LNCaP clone FGC (cell line): ENCODE data around the gene CDC123.
"Not testable (repeated sequence)": the region's sequence is repeated elsewhere in the genome, so short reads cannot be mapped to it uniquely, and the experiment has no call there.

Source experiments
- DNase-seq: peaks from one replicate; pipeline ENCODE4 v3.0.0-alpha.2; 2011; ENCODE audit warnings: low read depth
- H3K4me3 ChIP-seq: 2 replicates; pipeline ENCODE4 v1.5.1; 2011; ENCODE audit warnings: mild to moderate bottlenecking, low read depth, low read length, control low read depth
- TF ChIP-seq, protein P1 (sequence below): IDR thresholded peaks from 2 replicates; pipeline ENCODE4 v1.5.1; 2012; ENCODE audit warnings: mild to moderate bottlenecking; ENCODE audit not compliant: control insufficient read depth, insufficient read depth; ENCODE audit errors: extremely low read depth

The CDC123 gene

DNA sequence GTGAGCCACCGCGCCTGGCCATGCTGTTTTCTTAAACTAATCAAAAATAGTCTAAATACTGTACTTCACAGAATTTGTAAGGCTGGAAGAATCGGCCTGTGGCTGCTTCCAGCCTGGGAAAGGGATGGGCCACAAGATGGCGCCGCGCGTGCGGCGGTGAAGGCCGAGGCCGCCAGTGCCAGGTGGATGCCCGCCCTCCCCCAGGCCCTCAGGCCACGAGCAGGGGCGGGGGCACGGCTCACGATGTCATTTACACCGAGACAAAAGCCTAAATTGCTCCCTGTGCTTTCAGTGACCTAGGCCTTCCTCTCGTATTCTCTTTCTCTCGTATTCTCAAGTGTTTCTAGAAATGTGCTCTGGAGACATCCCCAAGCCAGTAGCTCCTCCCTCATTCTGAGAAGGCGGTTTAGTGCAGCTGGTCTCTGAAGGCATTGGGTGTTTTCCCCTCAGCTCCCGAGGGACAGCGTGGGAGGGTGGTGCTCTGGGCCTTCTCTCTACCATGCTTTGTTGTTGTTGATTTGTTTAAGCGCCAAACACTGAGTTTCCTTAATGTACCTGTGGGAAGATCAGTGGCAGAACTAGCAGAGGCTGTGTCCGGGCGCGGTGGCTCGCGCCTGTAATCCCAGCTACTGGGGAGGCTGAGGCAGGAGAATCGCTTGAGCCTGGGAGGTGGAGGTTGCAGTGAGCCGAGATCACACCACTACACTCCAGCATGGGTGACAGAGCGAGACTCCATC lies 68.4 kb downstream of the CDC123 start:
- DNase-seq, result peak; percentile 11
- H3K4me3 ChIP-seq, result no peak overlapping the region
- TF ChIP-seq, protein P1, sequence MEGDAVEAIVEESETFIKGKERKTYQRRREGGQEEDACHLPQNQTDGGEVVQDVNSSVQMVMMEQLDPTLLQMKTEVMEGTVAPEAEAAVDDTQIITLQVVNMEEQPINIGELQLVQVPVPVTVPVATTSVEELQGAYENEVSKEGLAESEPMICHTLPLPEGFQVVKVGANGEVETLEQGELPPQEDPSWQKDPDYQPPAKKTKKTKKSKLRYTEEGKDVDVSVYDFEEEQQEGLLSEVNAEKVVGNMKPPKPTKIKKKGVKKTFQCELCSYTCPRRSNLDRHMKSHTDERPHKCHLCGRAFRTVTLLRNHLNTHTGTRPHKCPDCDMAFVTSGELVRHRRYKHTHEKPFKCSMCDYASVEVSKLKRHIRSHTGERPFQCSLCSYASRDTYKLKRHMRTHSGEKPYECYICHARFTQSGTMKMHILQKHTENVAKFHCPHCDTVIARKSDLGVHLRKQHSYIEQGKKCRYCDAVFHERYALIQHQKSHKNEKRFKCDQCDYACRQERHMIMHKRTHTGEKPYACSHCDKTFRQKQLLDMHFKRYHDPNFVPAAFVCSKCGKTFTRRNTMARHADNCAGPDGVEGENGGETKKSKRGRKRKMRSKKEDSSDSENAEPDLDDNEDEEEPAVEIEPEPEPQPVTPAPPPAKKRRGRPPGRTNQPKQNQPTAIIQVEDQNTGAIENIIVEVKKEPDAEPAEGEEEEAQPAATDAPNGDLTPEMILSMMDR, result peak; percentile 98

DNA sequence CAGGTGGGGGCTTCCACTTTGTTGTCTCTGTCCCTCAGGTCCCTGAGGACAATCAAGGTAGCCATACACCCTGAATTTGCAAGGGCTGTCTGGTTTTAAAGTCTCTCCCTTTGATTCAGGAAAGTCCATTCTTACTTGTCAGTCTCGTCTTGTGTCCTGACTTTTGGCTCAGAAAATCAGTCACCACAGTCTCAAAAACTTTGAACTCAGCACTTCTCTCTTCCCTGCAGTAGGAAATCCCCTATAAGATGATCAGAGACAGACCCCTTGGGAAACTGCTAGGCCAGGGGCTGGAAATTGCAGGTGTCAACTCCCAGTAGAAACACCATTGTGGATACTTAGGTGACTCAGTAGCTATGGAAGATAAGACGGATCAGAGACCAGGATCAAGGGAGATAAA lies 73.1 kb downstream of the CDC123 start:
- no peak for DNase-seq
- no peak overlapping the region for H3K4me3 ChIP-seq
- TF ChIP-seq, protein P1, result no peak

DNA sequence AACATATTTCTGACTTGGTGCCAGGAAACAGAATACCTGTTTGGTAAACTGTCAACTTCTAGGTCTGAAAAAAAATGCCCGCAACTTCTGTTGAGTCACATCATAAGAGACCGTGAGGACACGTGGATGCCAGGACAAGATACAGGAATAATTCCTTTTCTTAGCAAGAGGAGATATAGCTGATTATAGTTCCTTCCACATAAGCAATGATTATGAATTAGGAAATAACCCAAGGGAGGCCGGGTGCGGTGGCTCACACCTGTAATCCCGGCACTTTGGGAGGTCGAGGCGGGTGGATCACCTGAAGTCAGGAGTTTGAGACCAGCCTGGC lies 75.2 kb downstream of the CDC123 start:
- DNase-seq, result no peak
- no peak overlapping the region for H3K4me3 ChIP-seq
- TF ChIP-seq, protein P1, result no peak

DNA sequence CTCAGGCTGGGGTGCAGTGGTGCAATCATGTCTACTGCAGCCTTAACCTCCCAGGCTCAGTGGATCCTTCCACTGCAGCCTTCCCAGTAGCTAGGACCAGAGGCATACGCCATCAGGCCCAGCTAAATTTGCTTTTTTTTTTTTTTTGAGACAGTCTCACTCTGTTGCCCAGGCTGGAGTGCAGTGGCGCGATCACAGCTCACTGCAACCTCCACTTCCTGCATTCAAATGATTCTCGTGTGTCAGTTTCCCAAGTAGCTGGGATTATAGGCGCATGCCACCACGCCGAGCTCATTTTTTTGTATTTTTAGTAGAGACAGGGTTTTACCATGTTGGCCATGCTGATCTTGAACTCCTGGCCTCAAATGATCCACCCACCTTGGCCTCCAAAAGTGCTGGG lies 81.9 kb downstream of the CDC123 start:
- DNase-seq, H3K4me3 ChIP-seq: not testable (repeated sequence)

DNA sequence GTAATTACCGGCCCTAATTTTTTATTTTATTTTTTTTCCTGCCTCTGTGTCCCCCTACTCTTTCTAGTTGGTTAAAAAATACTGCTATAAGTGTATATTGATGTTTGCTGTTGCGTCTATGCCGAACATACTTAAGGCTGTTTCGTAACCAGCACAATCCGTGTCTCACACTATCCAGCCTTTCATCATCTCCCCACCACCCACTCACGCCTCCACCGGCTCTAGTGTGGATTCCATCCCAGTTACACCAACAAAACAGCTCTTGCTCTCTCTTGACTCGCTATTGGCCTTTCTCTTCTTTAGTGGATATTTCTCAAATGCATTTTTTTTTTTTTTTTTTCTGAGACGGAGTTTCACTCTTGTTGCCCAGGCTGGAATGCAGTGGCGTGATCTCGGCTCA lies 83.3 kb downstream of the CDC123 start:
- TF ChIP-seq, protein P1, result no peak
- no peak overlapping the region for H3K4me3 ChIP-seq
- no peak for DNase-seq

DNA sequence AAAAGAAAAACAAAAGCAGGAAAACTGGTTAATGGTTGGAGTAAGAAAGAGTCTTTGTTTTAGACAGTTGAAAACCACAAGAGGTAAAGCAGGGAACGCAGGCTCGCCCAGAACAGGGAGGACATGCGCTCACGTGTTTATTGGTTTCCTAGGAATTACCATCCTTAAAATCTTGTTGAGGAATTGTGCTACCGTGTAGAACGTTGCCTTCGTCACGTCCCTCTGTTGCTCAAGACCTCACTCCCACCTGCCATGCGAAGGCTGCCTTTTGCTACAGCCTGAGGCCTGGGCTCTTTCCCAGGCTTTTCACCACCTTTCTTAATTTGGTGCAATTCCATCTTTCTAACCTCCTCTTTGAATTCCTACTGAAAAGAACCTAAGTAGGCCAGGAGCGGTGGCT lies 91.8 kb downstream of the CDC123 start:
- H3K4me3 ChIP-seq, result no peak overlapping the region
- TF ChIP-seq, protein P1, result no peak
- no peak for DNase-seq

DNA sequence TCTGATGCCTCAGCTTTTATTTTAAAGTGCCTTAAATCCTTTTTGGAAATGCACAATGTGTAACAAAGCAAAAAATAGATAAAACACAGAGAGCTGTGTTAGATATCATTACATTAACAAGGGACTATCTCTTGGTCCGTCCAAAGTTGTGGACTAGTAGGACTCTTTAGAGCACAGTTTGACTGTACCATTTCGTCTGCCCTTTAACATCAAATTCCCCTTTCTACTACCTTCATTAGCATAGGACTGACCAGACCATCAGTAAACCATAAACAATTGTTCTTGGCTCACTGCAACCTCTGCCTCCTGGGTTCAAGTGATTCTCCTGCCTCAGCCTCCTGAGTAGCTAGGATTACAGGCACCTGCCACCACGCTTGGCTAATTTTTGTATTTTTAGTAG lies 101.8 kb downstream of the CDC123 start:
- not testable (repeated sequence) for H3K4me3 ChIP-seq, DNase-seq

DNA sequence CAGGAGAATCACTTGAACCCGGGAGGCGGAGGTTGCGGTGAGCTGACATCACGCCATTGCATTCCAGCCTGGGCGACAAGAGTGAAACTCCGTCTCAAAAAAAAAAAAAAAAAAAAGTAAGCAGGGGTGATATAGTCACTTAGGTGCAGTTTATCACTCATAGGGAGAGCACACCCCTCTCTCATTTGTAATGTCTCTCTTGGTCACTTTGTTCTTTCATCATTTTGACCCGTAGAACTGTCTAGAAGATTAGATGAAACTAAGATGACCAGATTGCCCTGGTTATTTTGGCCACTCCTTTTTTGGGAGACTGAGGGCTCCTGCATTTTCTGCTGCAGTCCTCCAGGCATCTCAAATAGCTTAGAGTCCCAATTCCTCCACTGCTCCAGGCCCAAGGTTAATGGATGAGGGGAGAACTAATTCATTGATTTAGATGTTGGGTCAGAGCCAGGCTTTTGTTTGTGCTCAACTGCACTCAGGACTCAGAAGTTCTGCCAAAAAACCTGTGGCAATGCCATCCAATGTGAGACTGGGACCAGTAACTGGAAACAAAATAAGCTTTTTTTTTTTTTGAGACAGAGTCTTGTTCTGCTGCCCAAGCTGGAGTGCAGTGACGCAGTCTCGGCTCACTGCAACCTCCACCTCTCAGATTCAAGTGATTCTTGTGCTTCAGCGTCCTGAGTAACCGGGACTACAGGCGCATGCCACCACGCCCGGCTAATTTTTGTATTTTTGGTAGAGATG lies 103.4 kb downstream of the CDC123 start:
- peak; percentile 70 for DNase-seq
- TF ChIP-seq, protein P1, result no peak
- H3K4me3 ChIP-seq, result no peak overlapping the region
